GM12865 (cell line): ENCODE measurements around the gene EHD1.

Experiments used
- DNase-seq: peaks from one replicate; pipeline ENCODE4 v3.0.0; 2010; ENCODE audit warnings: low read depth
- H3K4me3 ChIP-seq: 2 replicates; pipeline ENCODE4 v1.5.1; 2011; ENCODE audit warnings: mild to moderate bottlenecking, low read depth, low read length, control low read depth
- CTCF ChIP-seq: IDR thresholded peaks from 2 replicates; pipeline ENCODE4 v1.5.1; 2011; ENCODE audit warnings: low read length, control low read depth, low read depth, inconsistent platforms; ENCODE audit not compliant: insufficient read depth; ENCODE audit errors: missing control alignments

EHD1 gene

GRCh38 chr11:64845129-64845775, 33.2 kb downstream of the EHD1 start:
- TF ChIP-seq CTCF, result no peak
- peak overlapping the region; percentile 51 for H3K4me3 ChIP-seq
- DNase-seq, result no peak

DNA sequence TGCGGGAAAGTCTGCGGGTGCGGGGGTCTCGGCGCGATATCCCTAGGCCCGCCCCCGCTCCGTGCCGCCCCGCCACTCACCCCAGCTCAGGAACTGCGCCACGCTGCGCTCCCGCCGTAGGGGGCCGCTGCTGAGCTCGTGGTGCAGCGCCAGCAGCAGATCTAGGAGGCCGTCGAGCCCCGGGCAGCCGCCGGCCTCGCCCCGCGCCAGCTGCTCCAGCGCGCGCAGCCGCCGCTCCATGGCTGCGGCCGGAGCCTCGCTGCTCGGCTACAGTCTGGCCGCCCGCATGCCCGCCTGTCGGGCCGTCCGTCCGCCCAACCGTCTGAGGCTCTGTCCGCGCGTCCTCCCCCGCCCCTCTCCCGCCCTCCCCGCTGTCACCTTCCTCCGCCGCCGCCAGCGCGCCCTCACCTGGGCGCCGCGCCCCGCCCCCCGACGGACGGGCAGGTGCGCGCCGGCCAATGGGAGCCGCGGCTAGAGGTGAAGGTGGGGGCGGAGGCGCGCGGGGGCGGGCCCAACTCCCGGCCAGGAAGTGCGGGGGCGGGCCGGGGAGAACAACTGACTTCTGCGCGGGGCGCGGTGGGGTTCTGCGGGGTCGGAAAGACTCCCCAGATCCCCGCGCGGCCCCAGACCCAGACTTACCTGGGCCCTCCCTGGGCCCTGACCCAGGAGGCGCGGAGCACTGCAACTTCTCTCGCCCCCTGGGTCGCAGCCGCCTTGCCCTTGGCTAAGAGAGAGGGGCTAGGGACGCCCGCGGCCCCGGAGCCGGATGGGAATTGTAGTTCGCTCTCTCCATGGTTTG, 33.9 kb downstream of the EHD1 start, which contains the start of gene CDC42BPG:
CDC42BPG (minus strand) TSS at position 324 of the 799 bp plus-strand sequence; CDS start at position 240, 84 bp downstream.
- peak; percentile 74 for TF ChIP-seq CTCF
- peak; percentile 75 for DNase-seq
- peak within 1 kb of the TSS; percentile 51 for H3K4me3 ChIP-seq

DNA sequence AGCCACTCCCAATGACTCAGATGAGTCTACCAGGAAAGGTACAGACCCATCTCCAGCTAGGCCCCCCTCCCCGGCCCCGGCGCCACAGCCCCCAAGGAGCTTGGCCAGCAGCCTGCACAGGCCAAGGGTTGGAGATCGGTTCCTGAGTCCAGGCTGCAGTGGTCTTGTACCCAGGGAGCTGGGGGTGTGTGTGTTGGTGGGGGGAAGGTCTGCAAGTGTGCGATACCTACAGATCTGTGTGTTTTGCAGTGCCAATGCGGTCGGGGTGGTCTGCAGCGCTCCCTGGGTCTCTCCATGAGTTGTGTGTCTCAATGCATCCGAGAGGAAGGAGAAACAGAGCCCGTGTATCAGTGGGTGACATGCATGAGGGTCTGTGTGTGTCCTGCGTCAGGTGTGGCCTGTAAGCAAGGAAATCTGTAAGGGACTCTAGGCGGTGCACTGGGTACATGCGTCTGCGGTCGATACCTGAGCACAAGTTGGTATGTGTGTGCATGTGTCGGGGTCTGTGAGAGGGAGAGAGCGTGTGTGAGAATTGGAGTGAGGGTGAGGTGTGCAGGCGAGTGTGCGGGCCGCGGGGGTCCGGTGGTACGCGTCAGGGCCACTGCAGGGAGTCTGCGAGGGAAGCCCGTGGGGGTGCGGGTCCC, 34.6 kb downstream of the EHD1 start:
- H3K4me3 ChIP-seq, result no peak overlapping the region; the same call in 1 of the 2 replicates
- no peak for TF ChIP-seq CTCF
- no peak for DNase-seq

DNA sequence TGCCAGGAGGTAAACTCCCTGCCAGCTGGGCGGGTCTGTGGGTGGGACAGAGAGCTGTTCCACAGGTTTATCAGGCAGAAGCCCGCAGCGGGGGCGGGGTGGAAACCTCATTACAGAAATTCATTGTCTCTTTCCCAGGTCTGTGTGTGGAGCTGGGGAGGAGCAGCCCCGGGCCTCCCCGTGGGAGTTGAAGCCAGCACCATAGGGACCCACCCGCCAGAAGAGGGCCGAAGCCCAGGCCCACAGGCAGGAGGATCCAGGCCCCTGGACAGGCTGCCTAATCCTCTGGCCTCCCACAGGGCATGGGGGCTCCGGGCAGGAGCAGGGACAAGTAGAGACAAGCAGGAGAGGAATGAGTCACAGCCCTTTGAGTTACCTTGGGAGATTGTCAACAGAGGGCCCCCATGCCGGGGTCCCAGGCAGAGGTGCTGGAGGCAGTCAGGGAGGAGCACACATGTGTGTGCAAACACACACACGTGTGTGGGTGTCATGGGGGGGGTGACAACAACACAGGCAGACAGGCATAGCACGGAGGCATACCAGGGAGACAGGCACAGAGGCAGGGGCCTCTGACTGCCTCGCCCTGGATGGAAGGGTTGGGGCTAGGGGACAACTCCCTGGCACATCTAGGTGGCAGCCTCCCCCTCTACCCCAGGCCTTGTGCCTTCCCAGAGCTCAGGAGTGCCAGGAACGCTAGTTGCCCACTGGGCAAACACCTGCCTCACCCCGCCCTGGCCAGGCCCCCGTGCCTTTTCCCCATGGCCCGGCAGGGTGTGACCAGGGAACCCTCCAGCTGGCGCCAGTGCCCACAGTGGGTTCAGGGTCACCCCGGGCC, 35.4 kb downstream of the EHD1 start:
- no peak for TF ChIP-seq CTCF
- no peak for DNase-seq
- H3K4me3 ChIP-seq, result no peak overlapping the region

DNA sequence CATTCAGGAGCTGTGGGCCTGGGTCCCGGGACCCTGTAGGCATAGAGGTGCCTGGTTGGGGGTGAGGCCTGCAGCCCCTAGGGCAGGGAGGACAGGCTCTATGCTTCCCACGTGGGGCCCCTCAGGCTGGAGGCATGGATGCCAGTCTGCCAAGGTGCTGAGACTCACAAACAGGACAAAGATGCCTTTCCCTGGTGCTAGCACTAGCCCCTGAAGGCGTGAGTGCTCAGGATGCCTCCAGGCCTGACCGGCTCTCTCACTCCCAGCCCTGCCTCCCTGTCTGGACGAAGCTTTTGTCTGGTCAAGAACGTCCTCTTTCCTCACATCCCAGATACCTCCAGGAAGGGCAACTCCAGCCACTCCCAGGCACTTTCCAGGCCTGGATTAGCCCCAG, 36.1 kb downstream of the EHD1 start:
- DNase-seq, result no peak

More for the DNA sequence above, 36.1 kb downstream of the EHD1 start:
- TF ChIP-seq CTCF, result no peak
- H3K4me3 ChIP-seq, result no peak overlapping the region
